GM12875 (cell line): ENCODE data around the gene NISCH.

Experiments used
- H3K4me3 ChIP-seq: one replicate; pipeline ENCODE4 v1.5.1; 2011; ENCODE audit warnings: low read depth, low read length, control low read depth
- CTCF ChIP-seq: IDR thresholded peaks from 2 replicates; pipeline ENCODE4 v1.5.1; 2011; ENCODE audit warnings: low read depth, mild to moderate bottlenecking, control low read depth, inconsistent platforms, low read length, moderate library complexity, borderline replicate concordance; ENCODE audit not compliant: insufficient read depth

Gene NISCH

GRCh38 chr3:52495777-52496602 lies 40.6 kb downstream of the NISCH start:
- TF ChIP-seq CTCF, result no peak
- no peak overlapping the region for H3K4me3 ChIP-seq

GRCh38 chr3:52498137-52499054 lies 43.0 kb downstream of the NISCH start:
- TF ChIP-seq CTCF, result no peak
- H3K4me3 ChIP-seq, result no peak overlapping the region

DNA sequence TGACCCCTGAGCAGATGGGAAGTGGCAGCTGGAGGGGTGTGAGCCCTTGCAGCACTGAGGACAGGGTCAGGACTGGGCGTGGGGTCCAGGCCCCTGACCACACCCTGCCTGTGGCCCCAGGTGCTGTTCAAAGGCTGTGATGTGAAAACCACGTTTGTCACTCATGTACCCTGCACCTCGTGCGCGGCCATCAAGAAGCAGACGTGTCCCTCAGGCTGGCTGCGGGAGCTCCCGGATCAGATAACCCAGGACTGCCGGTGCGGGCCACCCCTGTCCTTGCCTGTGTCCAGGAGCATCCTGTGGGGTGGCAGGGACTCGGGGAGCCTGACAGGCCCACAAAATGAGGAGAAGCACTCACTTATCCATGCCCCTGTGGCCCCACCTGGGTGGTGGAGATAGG lies 45.6 kb downstream of the NISCH start:
- TF ChIP-seq CTCF, result no peak
- no peak overlapping the region for H3K4me3 ChIP-seq

DNA sequence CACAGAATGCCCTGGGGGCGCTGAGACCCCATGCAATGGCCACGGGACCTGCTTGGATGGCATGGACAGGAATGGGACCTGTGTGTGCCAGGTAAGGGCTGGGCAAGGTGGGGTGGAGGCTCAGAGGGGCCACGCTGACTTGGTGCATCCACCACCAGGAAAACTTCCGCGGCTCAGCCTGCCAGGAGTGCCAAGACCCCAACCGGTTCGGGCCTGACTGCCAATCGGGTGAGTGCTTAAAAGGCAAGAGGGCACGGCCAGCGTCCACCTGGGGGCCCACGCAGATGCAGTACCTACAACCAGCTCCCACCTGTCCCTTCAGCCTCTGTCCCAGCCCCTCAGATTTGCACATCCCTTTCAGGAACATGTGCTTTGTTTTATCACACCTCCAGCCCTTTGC lies 46.6 kb downstream of the NISCH start:
- no peak overlapping the region for H3K4me3 ChIP-seq

GRCh38 chr3:52502808-52503350 lies 47.5 kb downstream of the NISCH start:
- no peak overlapping the region for H3K4me3 ChIP-seq
- no peak for TF ChIP-seq CTCF

More for the DNA sequence above, 46.6 kb downstream of the NISCH start:
- TF ChIP-seq CTCF, result no peak

- H3K4me3 ChIP-seq, result no peak overlapping the region
- TF ChIP-seq CTCF, result no peak
Observed at GRCh38 chr3:52503788-52504424, 48.5 kb downstream of the NISCH start.
